Fibroblast of skin of abdomen (primary cell): Measurements from ENCODE around the gene MICAL2.

Source experiments
- DNase-seq: peaks from one replicate; pipeline ENCODE4 v3.0.0-alpha.2; 2013

MICAL2 gene

DNA sequence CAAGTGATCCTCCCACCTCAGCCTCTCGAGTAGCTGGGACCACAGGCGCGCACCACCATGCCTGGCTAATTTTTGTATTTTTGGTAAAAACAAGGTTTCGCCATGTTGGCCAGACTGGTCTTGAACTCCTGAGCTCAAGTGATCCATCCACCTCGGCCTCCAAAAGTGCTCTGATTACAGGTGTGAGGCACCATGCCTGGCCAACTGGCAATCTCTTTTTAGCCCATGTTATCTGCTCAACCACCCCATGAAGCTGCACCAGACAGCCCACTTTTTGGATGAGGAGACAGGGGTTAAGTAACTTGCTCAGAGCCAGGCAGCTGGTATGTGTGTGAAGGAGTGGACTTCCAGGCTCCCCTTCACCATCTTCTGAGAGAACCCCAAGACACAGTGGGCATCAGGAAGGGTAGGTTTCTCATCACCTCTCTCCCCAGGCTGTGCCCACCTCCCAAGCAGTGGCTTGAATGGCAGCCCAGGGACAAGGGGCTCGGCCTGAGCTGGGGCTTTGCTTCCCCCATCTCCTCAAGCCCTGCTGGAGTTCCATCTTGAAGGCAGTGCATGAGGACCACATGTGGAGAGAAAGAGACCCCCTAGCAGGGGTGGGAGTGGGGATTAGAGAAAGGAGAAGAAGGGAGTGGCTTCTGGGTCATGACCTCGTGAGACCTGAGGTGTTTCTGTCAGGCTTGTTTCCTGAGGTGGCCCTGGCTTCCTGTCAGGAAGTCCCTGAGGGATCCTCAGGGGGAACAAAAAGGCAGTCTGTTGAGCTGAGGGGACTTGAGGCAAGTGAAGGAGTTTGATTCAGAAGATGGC, 179.5 kb downstream of the MICAL2 start:
- no peak for DNase-seq

DNA sequence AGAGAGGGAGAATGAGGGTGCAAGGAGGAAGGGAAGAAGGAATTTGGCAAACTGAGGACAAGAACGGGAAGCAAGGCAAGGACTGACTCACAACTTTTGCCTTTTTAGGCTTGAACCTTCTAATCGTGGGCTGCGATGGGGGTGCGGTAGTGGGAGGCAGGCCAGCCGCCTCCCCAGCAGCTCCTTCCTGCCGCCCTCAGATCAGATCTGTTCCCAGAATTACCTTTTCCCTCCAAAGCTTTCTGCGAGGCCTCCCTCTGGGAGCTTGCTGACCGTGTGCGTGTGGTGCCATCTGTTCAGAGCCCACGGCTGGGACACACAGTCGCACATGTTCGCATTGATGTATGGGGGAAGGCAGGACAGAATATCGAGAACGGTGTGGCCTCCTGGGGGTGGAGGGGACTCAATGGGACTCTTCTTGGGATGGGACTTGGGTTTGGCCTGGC, 180.1 kb downstream of the MICAL2 start:
- DNase-seq, result peak; percentile 42

DNA sequence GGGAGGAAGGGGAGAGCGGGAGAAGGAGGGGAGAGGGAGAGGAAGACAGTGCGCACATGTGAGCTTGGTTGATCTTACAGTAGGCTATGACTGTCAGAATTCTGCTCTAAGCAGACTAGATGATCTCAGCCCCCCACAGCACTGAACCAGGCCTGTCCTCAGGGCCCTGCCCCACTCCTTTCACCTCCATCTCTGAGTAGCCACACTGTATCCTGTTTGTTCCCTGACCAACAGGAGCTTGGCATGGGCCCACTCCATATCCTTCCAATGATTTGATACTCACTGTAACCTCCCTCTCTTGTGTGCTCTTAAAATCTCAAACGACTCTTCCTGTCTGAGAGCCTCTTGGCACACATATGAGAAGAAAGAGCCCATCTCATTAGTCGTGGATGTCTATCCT, 180.9 kb downstream of the MICAL2 start:
- no peak for DNase-seq

DNA sequence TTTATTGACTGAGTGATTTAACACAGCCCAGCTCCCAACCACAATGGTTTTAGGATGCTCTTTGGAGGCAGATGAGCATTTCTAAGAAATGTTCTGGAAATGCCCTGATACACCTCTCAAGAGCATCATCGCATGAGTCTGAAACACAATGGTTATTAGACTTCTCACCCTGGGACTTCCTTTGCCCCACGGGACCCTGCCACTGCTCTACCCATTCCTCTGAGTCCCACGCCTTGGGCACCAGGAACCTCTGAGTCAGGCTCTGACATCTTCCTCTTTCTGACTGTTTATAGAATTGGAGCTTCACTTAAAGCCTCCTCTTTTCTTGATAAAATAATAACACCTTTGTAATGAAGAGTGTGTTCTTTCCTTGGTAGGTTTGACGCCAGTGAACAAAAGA, 181.4 kb downstream of the MICAL2 start:
- DNase-seq, result no peak

DNA sequence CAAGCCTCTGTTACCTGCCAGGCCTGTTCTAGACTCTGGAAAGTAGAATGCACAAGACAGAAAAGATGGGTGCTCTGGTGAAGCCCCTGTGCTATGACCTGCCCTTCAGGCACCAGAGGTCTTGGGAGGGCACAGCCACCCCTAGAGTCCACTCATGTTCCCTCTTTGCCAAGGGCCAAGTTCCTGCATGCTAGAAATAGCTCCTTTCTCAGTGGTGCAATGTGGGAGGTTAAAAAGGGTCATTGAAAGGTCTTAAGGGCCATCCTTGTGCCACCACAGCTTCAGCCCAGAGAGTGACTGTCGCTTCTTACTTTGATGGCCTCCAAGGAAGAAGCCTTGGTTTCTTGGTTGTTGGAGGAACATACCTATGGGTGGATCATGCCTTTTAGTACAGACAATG, 182.4 kb downstream of the MICAL2 start:
- no peak for DNase-seq

DNA sequence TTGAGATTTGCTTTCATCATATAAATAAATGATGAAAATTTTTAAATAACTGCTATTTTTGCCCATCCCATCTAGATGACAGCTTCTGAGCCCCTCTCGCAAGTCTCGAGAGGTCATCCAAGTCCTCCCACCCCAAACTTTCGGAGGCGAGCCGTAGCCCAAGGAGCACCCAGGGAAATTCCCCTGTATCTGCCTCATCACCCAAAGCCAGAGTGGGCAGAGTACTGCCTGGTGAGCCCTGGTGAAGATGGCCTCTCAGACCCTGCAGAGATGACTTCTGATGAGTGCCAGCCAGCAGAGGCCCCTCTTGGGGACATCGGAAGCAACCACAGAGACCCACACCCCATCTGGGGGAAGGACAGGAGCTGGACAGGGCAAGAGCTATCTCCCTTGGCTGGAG, 183.1 kb downstream of the MICAL2 start:
- no peak for DNase-seq

DNA sequence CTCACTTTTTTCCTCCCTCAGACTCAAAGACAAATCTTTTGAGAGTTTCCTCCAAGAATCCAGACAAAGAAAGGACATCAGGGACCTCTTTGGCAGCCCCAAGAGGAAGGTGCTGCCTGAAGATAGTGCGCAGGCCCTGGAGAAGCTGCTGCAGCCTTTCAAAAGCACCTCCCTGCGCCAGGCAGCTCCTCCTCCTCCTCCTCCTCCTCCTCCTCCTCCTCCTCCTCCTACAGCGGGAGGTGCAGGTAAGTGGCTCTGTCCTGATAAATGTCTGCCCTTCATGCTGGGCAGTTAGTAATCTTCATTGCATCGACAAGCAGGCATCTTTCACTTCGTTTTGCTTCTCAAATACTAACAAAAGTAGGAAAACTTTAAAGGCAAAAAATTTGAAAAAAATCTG, 184.2 kb downstream of the MICAL2 start:
- DNase-seq, result no peak

DNA sequence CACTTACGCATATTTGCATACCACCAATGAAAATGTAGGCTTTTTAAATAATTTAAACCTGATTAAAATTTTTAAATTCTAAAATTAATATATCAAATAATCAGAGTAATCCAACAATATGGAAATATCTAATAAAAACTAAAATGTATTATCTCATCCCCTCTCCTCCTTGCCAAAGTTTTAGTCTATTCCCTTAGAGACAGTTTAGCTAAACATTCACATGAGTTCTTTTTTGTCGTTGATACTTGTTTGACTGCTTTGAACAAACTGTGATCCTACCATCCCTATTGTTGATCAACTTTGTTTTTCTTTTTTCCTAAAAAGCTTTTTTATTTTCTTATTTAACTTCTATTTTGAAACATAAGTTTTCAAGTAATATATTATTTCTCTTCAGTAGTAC, 185.6 kb downstream of the MICAL2 start:
- no peak for DNase-seq

DNA sequence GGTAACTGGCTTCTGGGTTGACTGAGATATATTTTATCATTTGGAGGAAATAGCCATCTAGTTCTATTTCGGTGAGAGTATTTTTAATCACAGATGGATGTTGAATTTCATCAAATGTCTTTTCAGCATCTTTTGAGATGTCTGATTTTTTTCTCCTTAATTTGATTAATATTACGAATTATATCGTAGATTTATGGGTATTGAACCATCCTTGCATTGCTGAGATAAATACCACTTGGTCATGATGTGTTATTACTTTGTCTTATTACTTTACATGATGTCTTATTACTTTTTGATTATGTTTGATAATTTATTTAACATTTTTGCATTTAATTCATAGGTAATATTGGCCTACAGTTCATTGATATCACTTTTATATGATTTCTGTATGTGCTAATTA, 188.2 kb downstream of the MICAL2 start:
- DNase-seq, result no peak

DNA sequence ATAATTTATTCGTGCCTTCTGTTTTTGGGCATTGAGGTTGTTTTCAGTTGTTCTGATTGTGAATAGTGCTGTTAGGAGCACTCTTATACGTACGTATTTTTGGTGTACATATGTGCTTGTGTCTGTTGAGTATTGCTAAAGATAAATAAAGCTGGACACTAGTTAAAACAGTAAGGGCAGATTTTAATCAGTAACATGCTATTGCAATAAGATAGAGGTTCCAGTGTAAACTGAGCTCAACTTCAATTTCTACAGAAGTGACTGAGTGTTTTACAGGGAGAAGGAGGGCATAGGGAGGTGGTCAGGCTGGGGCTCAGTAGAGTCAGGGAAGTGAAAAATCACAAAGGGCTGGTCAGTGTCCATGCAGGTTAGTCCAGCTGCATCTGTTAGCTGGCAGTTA, 191.0 kb downstream of the MICAL2 start:
- no peak for DNase-seq

DNA sequence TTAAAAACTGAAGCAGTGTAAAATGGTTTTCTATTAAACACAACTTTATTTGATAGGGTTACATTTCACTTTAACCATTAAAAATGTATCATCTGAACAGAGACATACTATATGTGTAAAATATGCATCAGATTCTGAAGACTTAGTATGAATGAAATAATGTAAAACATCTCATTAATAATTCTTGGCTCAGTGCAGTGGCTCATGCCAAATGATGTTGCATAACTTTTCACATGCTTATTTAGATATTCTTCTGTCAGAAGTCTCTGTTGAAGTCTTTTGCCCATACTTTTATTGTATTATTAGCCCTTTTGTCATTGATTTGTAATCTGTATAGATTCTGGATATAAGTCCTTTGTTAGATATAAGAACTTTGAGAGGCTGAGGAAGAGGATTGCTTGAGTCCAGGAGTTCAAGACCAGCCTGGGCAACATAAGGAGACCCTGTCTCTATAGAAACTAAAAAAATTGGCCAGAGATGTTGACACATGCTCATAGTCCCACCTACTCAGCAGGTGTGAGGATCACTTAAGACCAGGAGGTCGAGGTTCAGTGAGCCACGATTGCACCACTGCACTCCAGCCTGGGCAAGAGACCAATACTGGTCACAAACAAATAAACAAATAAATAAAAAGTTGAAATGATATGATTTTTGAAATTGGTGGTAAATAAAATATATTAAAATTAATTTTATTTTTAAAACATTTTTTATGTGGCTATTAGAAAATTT, 193.2 kb downstream of the MICAL2 start:
- peak; percentile 66 for DNase-seq

DNA sequence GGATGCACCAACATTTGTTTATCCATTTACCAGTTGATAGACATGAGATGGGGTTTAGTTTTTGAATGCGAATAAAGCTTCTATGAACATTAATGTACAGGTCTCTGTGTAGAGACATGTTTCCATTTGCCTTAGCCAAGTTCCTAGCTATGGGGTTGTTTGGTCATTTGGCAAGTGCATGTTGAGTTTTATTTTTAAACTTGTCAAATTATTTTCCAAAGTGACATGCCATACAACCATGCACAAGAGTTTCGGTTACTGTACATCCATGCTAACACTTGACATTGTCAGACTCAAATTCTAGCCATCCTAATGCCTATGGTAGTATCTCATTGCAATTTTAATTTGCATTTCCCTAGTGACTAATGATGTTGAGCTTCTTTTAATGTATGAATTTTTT, 196.4 kb downstream of the MICAL2 start:
- no peak for DNase-seq

DNA sequence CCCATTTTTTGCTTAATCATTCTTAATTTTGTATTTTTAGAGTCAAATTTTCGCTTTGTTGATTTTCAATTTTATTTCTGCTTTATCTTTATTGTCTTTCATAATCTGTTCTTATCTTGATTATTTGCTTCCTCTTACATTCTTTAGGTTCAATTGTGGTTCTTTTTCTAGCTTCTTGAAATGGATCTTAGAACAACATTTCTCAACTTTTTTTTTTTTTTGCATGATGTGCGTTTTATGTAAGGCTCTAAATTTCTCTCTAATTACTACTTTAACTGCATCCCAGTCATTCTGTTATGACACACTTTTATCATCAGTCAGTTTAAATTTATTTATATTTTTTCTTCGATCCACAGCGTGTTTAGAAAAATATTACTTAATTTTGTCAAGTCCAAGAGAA, 201.7 kb downstream of the MICAL2 start:
- DNase-seq, result no peak
